GM21576 (cell line): Measurements from ENCODE around the gene KLHL13.

Experiments
- ATAC-seq: cut with Tn5 transposase; IDR thresholded peaks from one replicate; pipeline ENCODE4 v1.9.1; 2021; ENCODE audit warnings: mild to moderate bottlenecking, moderate library complexity; ENCODE audit not compliant: unreplicated experiment

Gene KLHL13

GRCh38 chrX:117892469-117892868 is 224.1 kb downstream of the KLHL13 start:
- ATAC-seq = no peak

GRCh38 chrX:117871796-117872195 is 244.8 kb downstream of the KLHL13 start:
- no peak for ATAC-seq

DNA sequence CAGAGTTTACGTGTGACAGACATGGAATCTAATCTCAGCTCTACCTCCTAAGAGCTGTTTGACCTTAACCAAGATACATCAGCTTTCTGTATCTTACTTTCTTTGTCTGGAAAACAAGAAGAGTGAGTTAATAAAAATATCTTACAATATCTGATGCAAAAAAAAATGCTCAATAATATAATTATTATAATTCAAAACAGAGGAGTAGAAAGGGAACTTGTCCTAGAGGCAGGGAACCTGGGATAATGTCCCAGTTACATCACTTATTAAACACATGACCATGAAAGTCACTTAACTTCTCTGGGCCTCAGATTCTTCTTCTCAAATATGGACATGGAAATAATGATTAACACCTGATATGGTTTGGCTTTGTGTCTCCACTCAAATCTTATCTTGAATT is 256.1 kb downstream of the KLHL13 start:
- ATAC-seq = no peak

- no peak for ATAC-seq
These were observed 261.8 kb downstream of the KLHL13 start for GRCh38 chrX:117854806-117855205.

- ATAC-seq = no peak
These were observed 265.6 kb downstream of the KLHL13 start for GRCh38 chrX:117851025-117851424.
